HL-60 (cell line): ENCODE results near the gene PYHIN1.
"Not testable (repeated sequence)": the region's sequence is repeated elsewhere in the genome, so short reads cannot be mapped to it uniquely, and the experiment has no call there.

Experiments
- DNase-seq, 2 experiments: peaks; one replicate each; pipeline ENCODE4 v3.0.0-alpha.2; 2010 to 2020; ENCODE audit warnings: low read depth in 1 of 2, low spot score in 1 of 2
- H3K27ac ChIP-seq: fragments of 250-450 bp; sonication (Bioruptor Pico); replicated peaks from 2 replicates; pipeline ENCODE4 v1.5.1; 2020; ENCODE audit warnings: mild to moderate bottlenecking, moderate library complexity
- H3K27me3 ChIP-seq: fragments of 250-450 bp; sonication (Bioruptor Pico); 2 replicates; pipeline ENCODE4 v1.5.1; 2021; ENCODE audit warnings: mild to moderate bottlenecking, moderate library complexity; ENCODE audit not compliant: insufficient read depth, poor library complexity, severe bottlenecking
- H3K4me3 ChIP-seq: replicated peaks from 2 replicates; pipeline ENCODE4 v1.5.1; 2011; ENCODE audit warnings: mild to moderate bottlenecking, control low read depth, low read length; ENCODE audit not compliant: insufficient read depth
- GABPA ChIP-seq: IDR thresholded peaks from 2 replicates; pipeline ENCODE4 v1.6.1; 2012; ENCODE audit warnings: low read depth
- POLR2AphosphoS5 ChIP-seq: IDR thresholded peaks from 2 replicates; pipeline ENCODE4 v1.6.1; 2012; ENCODE audit warnings: low read depth
- SPI1 ChIP-seq: IDR thresholded peaks from 2 replicates; pipeline ENCODE4 v1.6.1; 2012; ENCODE audit warnings: low read depth, mild to moderate bottlenecking, borderline replicate concordance
- TF ChIP-seq, protein P1 (sequence below): IDR thresholded peaks from one replicate; pipeline ENCODE4 v1.5.1; 2011; ENCODE audit warnings: low read length, control low read depth, inconsistent platforms; ENCODE audit not compliant: insufficient read depth
- TF ChIP-seq, protein P2 (sequence below): IDR thresholded peaks from 2 replicates; pipeline ENCODE4 v1.6.1; 2012; ENCODE audit warnings: low read depth; ENCODE audit not compliant: insufficient replicate concordance

PYHIN1 gene

DNA sequence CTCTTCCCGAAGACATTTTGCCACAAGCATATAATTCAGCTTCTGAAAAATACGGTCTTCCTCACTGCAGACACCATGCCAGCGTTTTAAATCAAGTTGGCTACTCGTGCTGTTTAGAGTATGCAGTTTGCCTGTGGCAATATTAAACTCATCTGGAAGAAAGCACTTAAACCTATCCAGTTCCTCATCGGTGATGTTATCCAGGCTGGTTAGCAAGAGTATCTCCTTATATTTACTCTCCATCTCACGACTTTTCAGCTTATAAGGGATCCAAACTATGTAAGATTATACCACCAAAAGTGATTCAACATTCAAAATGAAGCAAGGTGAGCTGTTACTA, 68.7 kb downstream of the PYHIN1 start:
- H3K4me3 ChIP-seq = no peak overlapping the region
- H3K27ac ChIP-seq = no peak overlapping the region
- no peaks in the 10 kb centered on the region for H3K27me3 ChIP-seq
- DNase-seq = no peak
- TF ChIP-seq, protein P1, sequence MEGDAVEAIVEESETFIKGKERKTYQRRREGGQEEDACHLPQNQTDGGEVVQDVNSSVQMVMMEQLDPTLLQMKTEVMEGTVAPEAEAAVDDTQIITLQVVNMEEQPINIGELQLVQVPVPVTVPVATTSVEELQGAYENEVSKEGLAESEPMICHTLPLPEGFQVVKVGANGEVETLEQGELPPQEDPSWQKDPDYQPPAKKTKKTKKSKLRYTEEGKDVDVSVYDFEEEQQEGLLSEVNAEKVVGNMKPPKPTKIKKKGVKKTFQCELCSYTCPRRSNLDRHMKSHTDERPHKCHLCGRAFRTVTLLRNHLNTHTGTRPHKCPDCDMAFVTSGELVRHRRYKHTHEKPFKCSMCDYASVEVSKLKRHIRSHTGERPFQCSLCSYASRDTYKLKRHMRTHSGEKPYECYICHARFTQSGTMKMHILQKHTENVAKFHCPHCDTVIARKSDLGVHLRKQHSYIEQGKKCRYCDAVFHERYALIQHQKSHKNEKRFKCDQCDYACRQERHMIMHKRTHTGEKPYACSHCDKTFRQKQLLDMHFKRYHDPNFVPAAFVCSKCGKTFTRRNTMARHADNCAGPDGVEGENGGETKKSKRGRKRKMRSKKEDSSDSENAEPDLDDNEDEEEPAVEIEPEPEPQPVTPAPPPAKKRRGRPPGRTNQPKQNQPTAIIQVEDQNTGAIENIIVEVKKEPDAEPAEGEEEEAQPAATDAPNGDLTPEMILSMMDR = no peak
- TF ChIP-seq POLR2AphosphoS5 (no peak), SPI1 (no peak), GABPA (no peak)
- TF ChIP-seq, protein P2, sequence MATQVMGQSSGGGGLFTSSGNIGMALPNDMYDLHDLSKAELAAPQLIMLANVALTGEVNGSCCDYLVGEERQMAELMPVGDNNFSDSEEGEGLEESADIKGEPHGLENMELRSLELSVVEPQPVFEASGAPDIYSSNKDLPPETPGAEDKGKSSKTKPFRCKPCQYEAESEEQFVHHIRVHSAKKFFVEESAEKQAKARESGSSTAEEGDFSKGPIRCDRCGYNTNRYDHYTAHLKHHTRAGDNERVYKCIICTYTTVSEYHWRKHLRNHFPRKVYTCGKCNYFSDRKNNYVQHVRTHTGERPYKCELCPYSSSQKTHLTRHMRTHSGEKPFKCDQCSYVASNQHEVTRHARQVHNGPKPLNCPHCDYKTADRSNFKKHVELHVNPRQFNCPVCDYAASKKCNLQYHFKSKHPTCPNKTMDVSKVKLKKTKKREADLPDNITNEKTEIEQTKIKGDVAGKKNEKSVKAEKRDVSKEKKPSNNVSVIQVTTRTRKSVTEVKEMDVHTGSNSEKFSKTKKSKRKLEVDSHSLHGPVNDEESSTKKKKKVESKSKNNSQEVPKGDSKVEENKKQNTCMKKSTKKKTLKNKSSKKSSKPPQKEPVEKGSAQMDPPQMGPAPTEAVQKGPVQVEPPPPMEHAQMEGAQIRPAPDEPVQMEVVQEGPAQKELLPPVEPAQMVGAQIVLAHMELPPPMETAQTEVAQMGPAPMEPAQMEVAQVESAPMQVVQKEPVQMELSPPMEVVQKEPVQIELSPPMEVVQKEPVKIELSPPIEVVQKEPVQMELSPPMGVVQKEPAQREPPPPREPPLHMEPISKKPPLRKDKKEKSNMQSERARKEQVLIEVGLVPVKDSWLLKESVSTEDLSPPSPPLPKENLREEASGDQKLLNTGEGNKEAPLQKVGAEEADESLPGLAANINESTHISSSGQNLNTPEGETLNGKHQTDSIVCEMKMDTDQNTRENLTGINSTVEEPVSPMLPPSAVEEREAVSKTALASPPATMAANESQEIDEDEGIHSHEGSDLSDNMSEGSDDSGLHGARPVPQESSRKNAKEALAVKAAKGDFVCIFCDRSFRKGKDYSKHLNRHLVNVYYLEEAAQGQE = no peak

DNA sequence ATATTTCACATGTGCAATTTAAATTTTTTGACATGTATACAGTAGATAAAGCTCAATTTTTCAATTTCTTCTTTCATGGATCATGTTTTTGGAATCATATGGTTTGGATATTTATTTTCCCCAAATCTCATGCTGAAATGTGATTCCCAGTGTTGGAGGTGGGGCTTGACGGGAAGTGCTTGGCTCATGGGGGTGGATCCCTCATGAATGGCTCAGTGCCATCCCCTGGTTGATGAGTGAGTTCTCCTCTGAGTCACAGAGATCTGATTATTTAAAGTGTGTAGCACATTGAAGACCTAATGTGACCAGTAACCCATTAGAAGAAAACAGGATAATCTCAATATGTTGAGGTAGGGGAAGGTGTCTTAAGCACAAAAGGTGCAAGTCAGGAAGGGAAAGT, 69.3 kb downstream of the PYHIN1 start:
- Histone ChIP-seq H3K4me3 (no peak overlapping the region), H3K27ac (no peak overlapping the region), H3K27me3 (no peaks in the 10 kb centered on the region)
- DNase-seq = no peak
- TF ChIP-seq, protein P2 = no peak
- no peak for TF ChIP-seq GABPA
- no peak for TF ChIP-seq POLR2AphosphoS5
- no peak for TF ChIP-seq SPI1
- TF ChIP-seq, protein P1 = no peak

DNA sequence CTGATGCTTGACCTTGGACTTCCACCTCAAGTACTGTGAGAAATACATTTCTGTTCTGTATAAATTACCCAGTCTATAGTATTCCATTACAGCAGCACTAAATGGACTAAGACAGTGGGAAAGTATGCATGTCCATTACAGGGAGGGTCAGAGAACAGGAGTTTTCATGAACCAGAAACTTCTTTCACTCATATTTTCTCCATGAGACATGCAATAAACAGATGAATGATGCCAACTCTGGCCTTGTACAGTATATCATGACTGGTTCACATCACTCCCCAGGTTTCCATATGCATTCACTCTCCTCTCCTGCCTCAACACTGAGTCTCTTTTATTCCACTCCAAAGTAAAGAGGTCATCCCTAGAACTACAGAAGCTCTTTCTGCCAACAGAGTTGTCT, 73.8 kb downstream of the PYHIN1 start:
- no peak overlapping the region for H3K27ac ChIP-seq
- no peak overlapping the region for H3K4me3 ChIP-seq
- no peak for TF ChIP-seq SPI1
- DNase-seq = no peak
- H3K27me3 ChIP-seq = no peaks in the 10 kb centered on the region

DNA sequence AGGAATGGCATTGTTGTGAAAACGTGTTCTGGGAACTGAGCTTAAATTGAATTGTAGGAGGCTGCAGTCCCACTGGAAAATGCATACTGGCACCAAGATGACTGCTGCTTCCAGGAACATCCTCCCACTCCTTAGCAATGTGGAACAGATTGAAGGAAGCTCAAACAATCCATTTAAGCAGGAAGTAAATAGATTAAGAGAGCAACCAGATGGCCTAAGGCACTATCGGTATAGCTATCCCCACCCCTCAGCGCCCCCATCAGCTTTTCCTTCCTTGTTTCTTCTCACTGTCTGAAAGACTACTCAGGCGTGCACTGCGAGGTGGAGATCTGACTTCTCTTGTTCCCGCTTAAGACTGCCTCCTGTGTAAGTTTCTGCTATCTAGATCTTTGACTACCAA, 74.3 kb downstream of the PYHIN1 start:
- H3K27ac ChIP-seq = no peak overlapping the region
- TF ChIP-seq SPI1 (no peak), GABPA (no peak), POLR2AphosphoS5 (no peak)
- TF ChIP-seq, protein P1 = no peak
- TF ChIP-seq, protein P2 = no peak
- DNase-seq = no peak
- no peaks in the 10 kb centered on the region for H3K27me3 ChIP-seq
- no peak overlapping the region for H3K4me3 ChIP-seq

DNA sequence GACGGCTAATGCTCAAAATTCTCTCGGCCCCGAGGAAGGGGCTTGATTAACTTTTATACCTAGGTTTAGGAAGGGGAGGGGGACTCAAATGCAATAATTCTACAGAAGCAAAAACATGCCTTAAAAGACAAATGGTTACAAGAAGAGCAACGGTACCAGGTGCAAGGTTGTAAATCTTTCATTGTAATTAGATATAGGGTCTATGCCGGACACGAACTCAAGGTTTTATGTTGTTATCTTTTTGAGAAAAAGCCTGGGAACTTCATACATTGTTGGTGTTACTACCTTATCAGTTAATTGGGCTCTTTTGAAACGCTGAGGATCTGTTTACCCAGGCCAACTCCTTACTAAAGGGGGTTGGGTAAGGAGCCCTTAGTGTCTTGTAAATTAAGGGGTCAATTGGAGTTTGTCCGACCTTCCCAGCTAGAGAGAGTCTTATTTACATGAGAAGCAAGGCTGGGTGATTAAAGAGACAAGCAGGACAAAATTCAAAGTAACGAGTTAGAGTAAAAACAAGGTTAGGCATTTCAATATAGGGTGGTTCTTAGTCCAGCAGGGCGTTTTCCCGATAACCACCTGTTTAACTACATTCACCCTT, 75.0 kb downstream of the PYHIN1 start:
- H3K27ac ChIP-seq, DNase-seq, H3K27me3 ChIP-seq, H3K4me3 ChIP-seq: not testable (repeated sequence)
